SK-N-SH treated with all-trans-retinoic acid at 6 μM for 48 hours (cell line): Measurements from ENCODE around the gene ORC5.

Source experiments
- ATAC-seq: fragments of 200-7000 bp; cut with Tn5 transposase; 3 replicates; pipeline ENCODE4 v1.9.1; 2020; ENCODE audit warnings: mild to moderate bottlenecking, moderate library complexity
- ARNTL ChIP-seq: fragments of 450-650 bp; formaldehyde crosslinking; IDR thresholded peaks from 2 replicates; pipeline ENCODE4 v1.5.0; 2020; ENCODE audit warnings: low read depth, mild to moderate bottlenecking, moderate library complexity, borderline replicate concordance
- BACH2 ChIP-seq: fragments of 250-450 bp; sonication (Bioruptor Pico); IDR thresholded peaks from 2 replicates; pipeline ENCODE4 v1.9.0; 2021; ENCODE audit warnings: mild to moderate bottlenecking, borderline replicate concordance
- CSDC2 ChIP-seq: fragments of 250-450 bp; sonication (Bioruptor Pico); IDR thresholded peaks from 2 replicates; pipeline ENCODE4 v1.5.0; 2020; ENCODE audit warnings: mild to moderate bottlenecking, moderate library complexity
- ESRRG ChIP-seq: fragments of 250-450 bp; sonication (Bioruptor Pico); IDR thresholded peaks from 2 replicates; pipeline ENCODE4 v1.6.1; 2021; ENCODE audit warnings: mild to moderate bottlenecking
- GLIS3 ChIP-seq: fragments of 250-450 bp; sonication (Bioruptor Pico); IDR thresholded peaks from 2 replicates; pipeline ENCODE4 v1.5.0; 2020; ENCODE audit warnings: mild to moderate bottlenecking, moderate library complexity
- ISL1 ChIP-seq: fragments of 250-450 bp; sonication (Bioruptor Pico); IDR thresholded peaks from 2 replicates; pipeline ENCODE4 v2.1.2; 2022; ENCODE audit warnings: mild to moderate bottlenecking, moderate library complexity
- OSR1 ChIP-seq: fragments of 250-450 bp; sonication (Bioruptor Pico); IDR thresholded peaks from 2 replicates; pipeline ENCODE4 v1.8.0; 2022; ENCODE audit warnings: moderate library complexity, mild to moderate bottlenecking, inconsistent platforms
- PPARA ChIP-seq: fragments of 250-450 bp; sonication (Bioruptor Pico); IDR thresholded peaks from 2 replicates; pipeline ENCODE4 v1.5.0; 2020; ENCODE audit warnings: mild to moderate bottlenecking, borderline replicate concordance
- RARB ChIP-seq: fragments of 250-450 bp; sonication (Bioruptor Pico); IDR thresholded peaks from 2 replicates; pipeline ENCODE4 v1.8.0; 2021; ENCODE audit warnings: mild to moderate bottlenecking, moderate library complexity
- SNAI2 ChIP-seq: fragments of 250-450 bp; sonication (Bioruptor Pico); IDR thresholded peaks from 2 replicates; pipeline ENCODE4 v1.5.0; 2020; ENCODE audit warnings: mild to moderate bottlenecking, moderate library complexity
- TCF4 ChIP-seq: fragments of 250-450 bp; sonication (Bioruptor Pico); IDR thresholded peaks from 2 replicates; pipeline ENCODE4 v1.8.0; 2021; ENCODE audit warnings: mild to moderate bottlenecking, moderate library complexity, borderline replicate concordance
- TOX ChIP-seq: fragments of 250-450 bp; sonication (Bioruptor Pico); IDR thresholded peaks from 2 replicates; pipeline ENCODE4 v1.8.0; 2021; ENCODE audit warnings: mild to moderate bottlenecking, moderate library complexity, borderline replicate concordance
- ZC3H10 ChIP-seq: fragments of 250-450 bp; sonication (Bioruptor Pico); IDR thresholded peaks from 2 replicates; pipeline ENCODE4 v1.5.1; 2021; ENCODE audit warnings: mild to moderate bottlenecking, moderate library complexity
- ZFP3 ChIP-seq: fragments of 250-450 bp; sonication (Bioruptor Pico); IDR thresholded peaks from 2 replicates; pipeline ENCODE4 v1.5.0; 2020; ENCODE audit warnings: mild to moderate bottlenecking, moderate library complexity
- ZFP30 ChIP-seq: fragments of 450-650 bp; formaldehyde crosslinking; IDR thresholded peaks from 2 replicates; pipeline ENCODE4 v1.5.0; 2022; ENCODE audit warnings: mild to moderate bottlenecking, moderate library complexity
- ZNF565 ChIP-seq: fragments of 450-650 bp; formaldehyde crosslinking; conservative IDR thresholded peaks from 2 replicates; pipeline ENCODE4 v1.5.0; 2020; ENCODE audit warnings: low read depth, mild to moderate bottlenecking, moderate library complexity
- ZNF70 ChIP-seq: fragments of 450-650 bp; formaldehyde crosslinking; IDR thresholded peaks from 2 replicates; pipeline ENCODE4 v1.5.0; 2020; ENCODE audit warnings: mild to moderate bottlenecking, moderate library complexity
- ZNF8 ChIP-seq: fragments of 450-650 bp; formaldehyde crosslinking; IDR thresholded peaks from 2 replicates; pipeline ENCODE4 v1.5.0; 2020; ENCODE audit warnings: mild to moderate bottlenecking, moderate library complexity
- TF ChIP-seq, protein P1 (sequence below): fragments of 250-450 bp; sonication (Bioruptor Pico); IDR thresholded peaks from 2 replicates; pipeline ENCODE4 v1.8.0; 2021; ENCODE audit warnings: low read depth, mild to moderate bottlenecking, moderate library complexity, borderline replicate concordance
- TF ChIP-seq, protein P2 (sequence below): fragments of 250-450 bp; sonication (Bioruptor Pico); IDR thresholded peaks from 2 replicates; pipeline ENCODE4 v1.5.1; 2020; ENCODE audit warnings: low read depth, mild to moderate bottlenecking, moderate library complexity
- TF ChIP-seq, protein P3 (sequence below): fragments of 250-450 bp; sonication (Bioruptor Pico); IDR thresholded peaks from 2 replicates; pipeline ENCODE4 v1.5.0; 2020; ENCODE audit warnings: mild to moderate bottlenecking, moderate library complexity
- TF ChIP-seq, protein P4 (sequence below): fragments of 250-450 bp; sonication (Bioruptor Pico); IDR thresholded peaks from 2 replicates; pipeline ENCODE4 v1.8.0; 2020; ENCODE audit warnings: mild to moderate bottlenecking, moderate library complexity, borderline replicate concordance
- TF ChIP-seq, protein P5 (sequence below): fragments of 250-450 bp; sonication (Bioruptor Pico); IDR thresholded peaks from 2 replicates; pipeline ENCODE4 v1.5.1; 2021; ENCODE audit warnings: mild to moderate bottlenecking, moderate library complexity

ORC5 gene

DNA sequence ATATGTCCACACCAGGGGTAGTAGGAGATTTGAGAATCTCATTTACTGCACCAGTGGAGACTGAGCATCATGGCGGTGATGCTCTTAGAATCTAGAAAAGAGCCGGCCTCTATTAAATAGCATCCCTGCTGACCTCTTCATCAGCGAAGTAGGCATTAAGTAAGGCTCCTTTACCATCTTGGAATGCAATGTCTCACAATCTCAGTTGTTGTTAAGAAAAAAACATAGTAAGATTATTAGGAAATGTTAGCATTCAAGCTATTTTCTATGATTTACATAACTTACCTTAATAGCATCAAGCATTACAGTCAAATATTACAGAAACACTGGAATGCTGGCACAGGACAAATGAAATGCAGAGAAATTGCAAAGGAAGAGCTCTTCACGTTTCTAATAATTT is 54.5 kb downstream of the ORC5 start:
- no peak for TF ChIP-seq PPARA (CRISPR knock-in tag)
- TF ChIP-seq ESRRG (CRISPR knock-in tag): no peak
- TF ChIP-seq, protein P1, sequence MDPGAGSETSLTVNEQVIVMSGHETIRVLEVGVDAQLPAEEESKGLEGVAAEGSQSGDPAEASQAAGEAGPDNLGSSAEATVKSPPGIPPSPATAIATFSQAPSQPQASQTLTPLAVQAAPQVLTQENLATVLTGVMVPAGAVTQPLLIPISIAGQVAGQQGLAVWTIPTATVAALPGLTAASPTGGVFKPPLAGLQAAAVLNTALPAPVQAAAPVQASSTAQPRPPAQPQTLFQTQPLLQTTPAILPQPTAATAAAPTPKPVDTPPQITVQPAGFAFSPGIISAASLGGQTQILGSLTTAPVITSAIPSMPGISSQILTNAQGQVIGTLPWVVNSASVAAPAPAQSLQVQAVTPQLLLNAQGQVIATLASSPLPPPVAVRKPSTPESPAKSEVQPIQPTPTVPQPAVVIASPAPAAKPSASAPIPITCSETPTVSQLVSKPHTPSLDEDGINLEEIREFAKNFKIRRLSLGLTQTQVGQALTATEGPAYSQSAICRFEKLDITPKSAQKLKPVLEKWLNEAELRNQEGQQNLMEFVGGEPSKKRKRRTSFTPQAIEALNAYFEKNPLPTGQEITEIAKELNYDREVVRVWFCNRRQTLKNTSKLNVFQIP (CRISPR knock-in tag): no peak
- TF ChIP-seq RARB (CRISPR knock-in tag): no peak
- TF ChIP-seq CSDC2 (CRISPR knock-in tag): no peak
- TF ChIP-seq BACH2 (CRISPR knock-in tag): no peak
- TF ChIP-seq ISL1: no peak
- TF ChIP-seq, protein P2, sequence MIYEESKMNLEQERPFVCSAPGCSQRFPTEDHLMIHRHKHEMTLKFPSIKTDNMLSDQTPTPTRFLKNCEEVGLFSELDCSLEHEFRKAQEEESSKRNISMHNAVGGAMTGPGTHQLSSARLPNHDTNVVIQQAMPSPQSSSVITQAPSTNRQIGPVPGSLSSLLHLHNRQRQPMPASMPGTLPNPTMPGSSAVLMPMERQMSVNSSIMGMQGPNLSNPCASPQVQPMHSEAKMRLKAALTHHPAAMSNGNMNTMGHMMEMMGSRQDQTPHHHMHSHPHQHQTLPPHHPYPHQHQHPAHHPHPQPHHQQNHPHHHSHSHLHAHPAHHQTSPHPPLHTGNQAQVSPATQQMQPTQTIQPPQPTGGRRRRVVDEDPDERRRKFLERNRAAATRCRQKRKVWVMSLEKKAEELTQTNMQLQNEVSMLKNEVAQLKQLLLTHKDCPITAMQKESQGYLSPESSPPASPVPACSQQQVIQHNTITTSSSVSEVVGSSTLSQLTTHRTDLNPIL: no peak
- TF ChIP-seq OSR1 (CRISPR knock-in tag): no peak
- no peak for TF ChIP-seq SNAI2 (CRISPR knock-in tag)
- no peak for TF ChIP-seq ZFP3 (CRISPR knock-in tag)
- TF ChIP-seq, protein P3, sequence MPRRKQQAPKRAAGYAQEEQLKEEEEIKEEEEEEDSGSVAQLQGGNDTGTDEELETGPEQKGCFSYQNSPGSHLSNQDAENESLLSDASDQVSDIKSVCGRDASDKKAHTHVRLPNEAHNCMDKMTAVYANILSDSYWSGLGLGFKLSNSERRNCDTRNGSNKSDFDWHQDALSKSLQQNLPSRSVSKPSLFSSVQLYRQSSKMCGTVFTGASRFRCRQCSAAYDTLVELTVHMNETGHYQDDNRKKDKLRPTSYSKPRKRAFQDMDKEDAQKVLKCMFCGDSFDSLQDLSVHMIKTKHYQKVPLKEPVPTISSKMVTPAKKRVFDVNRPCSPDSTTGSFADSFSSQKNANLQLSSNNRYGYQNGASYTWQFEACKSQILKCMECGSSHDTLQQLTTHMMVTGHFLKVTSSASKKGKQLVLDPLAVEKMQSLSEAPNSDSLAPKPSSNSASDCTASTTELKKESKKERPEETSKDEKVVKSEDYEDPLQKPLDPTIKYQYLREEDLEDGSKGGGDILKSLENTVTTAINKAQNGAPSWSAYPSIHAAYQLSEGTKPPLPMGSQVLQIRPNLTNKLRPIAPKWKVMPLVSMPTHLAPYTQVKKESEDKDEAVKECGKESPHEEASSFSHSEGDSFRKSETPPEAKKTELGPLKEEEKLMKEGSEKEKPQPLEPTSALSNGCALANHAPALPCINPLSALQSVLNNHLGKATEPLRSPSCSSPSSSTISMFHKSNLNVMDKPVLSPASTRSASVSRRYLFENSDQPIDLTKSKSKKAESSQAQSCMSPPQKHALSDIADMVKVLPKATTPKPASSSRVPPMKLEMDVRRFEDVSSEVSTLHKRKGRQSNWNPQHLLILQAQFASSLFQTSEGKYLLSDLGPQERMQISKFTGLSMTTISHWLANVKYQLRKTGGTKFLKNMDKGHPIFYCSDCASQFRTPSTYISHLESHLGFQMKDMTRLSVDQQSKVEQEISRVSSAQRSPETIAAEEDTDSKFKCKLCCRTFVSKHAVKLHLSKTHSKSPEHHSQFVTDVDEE (CRISPR knock-in tag): no peak
- TF ChIP-seq ZC3H10 (CRISPR knock-in tag): no peak
- TF ChIP-seq ZNF565 (CRISPR knock-in tag): no peak
- TF ChIP-seq, protein P4, sequence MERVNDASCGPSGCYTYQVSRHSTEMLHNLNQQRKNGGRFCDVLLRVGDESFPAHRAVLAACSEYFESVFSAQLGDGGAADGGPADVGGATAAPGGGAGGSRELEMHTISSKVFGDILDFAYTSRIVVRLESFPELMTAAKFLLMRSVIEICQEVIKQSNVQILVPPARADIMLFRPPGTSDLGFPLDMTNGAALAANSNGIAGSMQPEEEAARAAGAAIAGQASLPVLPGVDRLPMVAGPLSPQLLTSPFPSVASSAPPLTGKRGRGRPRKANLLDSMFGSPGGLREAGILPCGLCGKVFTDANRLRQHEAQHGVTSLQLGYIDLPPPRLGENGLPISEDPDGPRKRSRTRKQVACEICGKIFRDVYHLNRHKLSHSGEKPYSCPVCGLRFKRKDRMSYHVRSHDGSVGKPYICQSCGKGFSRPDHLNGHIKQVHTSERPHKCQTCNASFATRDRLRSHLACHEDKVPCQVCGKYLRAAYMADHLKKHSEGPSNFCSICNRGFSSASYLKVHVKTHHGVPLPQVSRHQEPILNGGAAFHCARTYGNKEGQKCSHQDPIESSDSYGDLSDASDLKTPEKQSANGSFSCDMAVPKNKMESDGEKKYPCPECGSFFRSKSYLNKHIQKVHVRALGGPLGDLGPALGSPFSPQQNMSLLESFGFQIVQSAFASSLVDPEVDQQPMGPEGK (CRISPR knock-in tag): no peak
- no peak for TF ChIP-seq ZNF8 (CRISPR knock-in tag)
- no peak for TF ChIP-seq GLIS3
- TF ChIP-seq ARNTL (CRISPR knock-in tag): no peak
- no peak for TF ChIP-seq ZFP30 (CRISPR knock-in tag)
- no peak for TF ChIP-seq ZNF70 (CRISPR knock-in tag)
- ATAC-seq: no peak

DNA sequence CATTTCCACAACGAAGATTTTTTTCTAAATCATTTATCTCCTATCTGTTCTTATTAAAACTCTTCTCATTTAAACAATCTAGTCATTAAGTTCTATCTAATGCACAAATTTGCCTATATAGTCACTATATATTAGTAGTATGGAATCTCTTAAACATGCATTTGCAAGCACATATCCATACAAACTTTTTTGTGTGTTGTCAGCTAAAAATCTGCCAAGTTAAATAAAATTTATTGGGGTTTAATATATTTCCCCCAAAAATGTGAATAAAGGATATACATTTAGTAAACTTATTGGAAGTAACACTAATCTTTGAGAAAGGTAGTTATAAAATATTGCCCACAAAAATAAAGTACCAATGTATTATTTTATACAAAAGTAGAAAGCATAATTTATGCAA is 55.3 kb downstream of the ORC5 start:
- ATAC-seq: no peak
- TF ChIP-seq CSDC2 (CRISPR knock-in tag) (no peak), ZFP30 (CRISPR knock-in tag) (no peak), TOX (CRISPR knock-in tag) (no peak), TCF4 (no peak), ZNF565 (CRISPR knock-in tag) (no peak), GLIS3 (no peak), ISL1 (no peak), PPARA (CRISPR knock-in tag) (no peak), ZFP3 (CRISPR knock-in tag) (no peak), ARNTL (CRISPR knock-in tag) (no peak), OSR1 (CRISPR knock-in tag) (no peak), ZNF70 (CRISPR knock-in tag) (no peak), ESRRG (CRISPR knock-in tag) (no peak), ZC3H10 (CRISPR knock-in tag) (no peak), BACH2 (CRISPR knock-in tag) (no peak)
- TF ChIP-seq, protein P5, sequence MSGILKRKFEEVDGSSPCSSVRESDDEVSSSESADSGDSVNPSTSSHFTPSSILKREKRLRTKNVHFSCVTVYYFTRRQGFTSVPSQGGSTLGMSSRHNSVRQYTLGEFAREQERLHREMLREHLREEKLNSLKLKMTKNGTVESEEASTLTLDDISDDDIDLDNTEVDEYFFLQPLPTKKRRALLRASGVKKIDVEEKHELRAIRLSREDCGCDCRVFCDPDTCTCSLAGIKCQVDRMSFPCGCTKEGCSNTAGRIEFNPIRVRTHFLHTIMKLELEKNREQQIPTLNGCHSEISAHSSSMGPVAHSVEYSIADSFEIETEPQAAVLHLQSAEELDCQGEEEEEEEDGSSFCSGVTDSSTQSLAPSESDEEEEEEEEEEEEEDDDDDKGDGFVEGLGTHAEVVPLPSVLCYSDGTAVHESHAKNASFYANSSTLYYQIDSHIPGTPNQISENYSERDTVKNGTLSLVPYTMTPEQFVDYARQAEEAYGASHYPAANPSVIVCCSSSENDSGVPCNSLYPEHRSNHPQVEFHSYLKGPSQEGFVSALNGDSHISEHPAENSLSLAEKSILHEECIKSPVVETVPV (CRISPR knock-in tag): no peak
- TF ChIP-seq, protein P4 (CRISPR knock-in tag): no peak
